Muscle of leg (tissue), 11 donors: ENCODE results near the gene THUMPD3. TPM values are rescaled to one million over a fixed set of nuclear protein-coding genes. Genes with fewer than 3 reads are reported as not detected.
A peak's percentile ranks its signal among the peaks of the same experiment; 100 is the strongest.

ENCODE experiments used
- DNase-seq: peaks from one replicate; pipeline ENCODE4 v3.0.0; 2013
- H3K27ac ChIP-seq: one replicate; pipeline ENCODE4 v1.5.1; 2013; ENCODE audit warnings: mild to moderate bottlenecking, low read length, control low read depth
- H3K27me3 ChIP-seq: one replicate; pipeline ENCODE4 v1.6.1; 2013; ENCODE audit warnings: low read length; ENCODE audit not compliant: control insufficient read depth, insufficient read depth
- H3K36me3 ChIP-seq: one replicate; pipeline ENCODE4 v1.6.1; 2013; ENCODE audit warnings: low read length; ENCODE audit not compliant: control insufficient read depth, insufficient read depth
- H3K4me1 ChIP-seq: one replicate; pipeline ENCODE4 v1.6.1; 2013; ENCODE audit warnings: low read length; ENCODE audit not compliant: control insufficient read depth, insufficient read depth
- H3K4me3 ChIP-seq: one replicate; pipeline ENCODE4 v1.5.1; 2013; ENCODE audit warnings: low read length, control low read depth
- H3K9me3 ChIP-seq: replicated peaks from 2 replicates; pipeline ENCODE4 v1.6.1; 2013; ENCODE audit warnings: low read depth, low read length; ENCODE audit not compliant: control insufficient read depth
- WGBS: methylation state at CpG from one replicate; pipeline ENCODE4 v1.1.5; 2013; ENCODE audit warnings: missing lambda C conversion rate; ENCODE audit not compliant: insufficient coverage; 5-methylcytosine and 5-hydroxymethylcytosine counted together
- polyA plus RNA-seq, 8 donors: library from polyadenylated mRNA; unstranded; fragments of 120-200 nt; gene quantifications; one replicate each; pipeline versions ENCODE4 v1.2.1 to v1.2.3, GENCODE V29; 2013; ENCODE audit warnings: inconsistent platforms in 1 of 8, low replicate concordance in 1 of 8; ENCODE audit not compliant: insufficient read length in 8 of 8, insufficient read depth in 1 of 8
- total RNA-seq: library from RNA; stranded (reverse); fragments of 120-200 nt; gene quantifications from one replicate; pipeline ENCODE4 v1.2.4, GENCODE V29; 2013

The THUMPD3 gene
- total and polyA plus RNA-seq, 9 donors = 31.7 to 39.4 (median 34.0) TPM

DNA sequence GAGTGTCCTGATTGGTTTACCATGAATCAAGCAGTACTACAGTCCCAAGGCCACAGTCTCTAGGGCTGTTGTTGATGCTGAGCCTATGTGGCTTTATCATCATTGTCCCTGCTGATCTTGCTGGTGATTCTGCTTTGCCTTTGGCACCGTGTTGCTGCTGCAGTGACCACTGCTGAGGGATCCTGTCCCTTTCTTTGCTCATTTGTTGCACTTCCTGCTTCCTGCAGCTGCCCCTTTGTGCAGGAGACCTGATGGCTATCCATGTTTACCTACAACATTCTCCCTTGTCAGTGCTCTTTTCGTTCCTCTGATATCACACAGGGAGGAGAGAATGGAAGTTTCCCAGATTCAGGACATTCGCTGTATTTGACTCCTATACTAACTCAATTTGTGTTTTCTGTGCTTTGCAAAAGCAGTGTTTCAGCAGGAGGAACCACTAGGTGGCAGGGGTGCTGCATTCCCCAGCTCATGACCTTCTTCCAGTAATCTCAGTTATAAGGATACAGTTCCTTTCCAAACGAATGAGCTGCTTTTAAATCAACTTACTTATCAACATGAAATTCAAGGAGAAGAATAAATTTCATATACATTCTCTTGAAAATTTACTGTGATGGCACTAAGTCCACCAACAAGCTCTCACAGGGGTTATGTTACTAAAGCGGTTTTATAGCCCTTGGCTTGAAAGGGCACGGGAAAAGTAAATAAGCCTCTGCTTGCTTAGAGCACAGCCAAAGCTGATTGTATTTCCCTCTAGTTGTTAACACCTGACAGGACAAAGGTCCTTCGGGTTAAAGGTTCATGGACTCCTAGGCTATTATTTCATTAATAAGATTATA, 9.7 kb upstream of the THUMPD3 start:
- Histone ChIP-seq H3K36me3 (no peaks in the 10 kb centered on the region), H3K9me3 (no peaks in the 10 kb centered on the region), H3K4me1 (no peaks in the 10 kb centered on the region), H3K4me3 (no peak overlapping the region), H3K27ac (no peak overlapping the region), H3K27me3 (no peaks in the 10 kb centered on the region)
- peak; percentile 82 for DNase-seq
- 47% methylated on average over 3 of the region's 7 CpGs for WGBS

DNA sequence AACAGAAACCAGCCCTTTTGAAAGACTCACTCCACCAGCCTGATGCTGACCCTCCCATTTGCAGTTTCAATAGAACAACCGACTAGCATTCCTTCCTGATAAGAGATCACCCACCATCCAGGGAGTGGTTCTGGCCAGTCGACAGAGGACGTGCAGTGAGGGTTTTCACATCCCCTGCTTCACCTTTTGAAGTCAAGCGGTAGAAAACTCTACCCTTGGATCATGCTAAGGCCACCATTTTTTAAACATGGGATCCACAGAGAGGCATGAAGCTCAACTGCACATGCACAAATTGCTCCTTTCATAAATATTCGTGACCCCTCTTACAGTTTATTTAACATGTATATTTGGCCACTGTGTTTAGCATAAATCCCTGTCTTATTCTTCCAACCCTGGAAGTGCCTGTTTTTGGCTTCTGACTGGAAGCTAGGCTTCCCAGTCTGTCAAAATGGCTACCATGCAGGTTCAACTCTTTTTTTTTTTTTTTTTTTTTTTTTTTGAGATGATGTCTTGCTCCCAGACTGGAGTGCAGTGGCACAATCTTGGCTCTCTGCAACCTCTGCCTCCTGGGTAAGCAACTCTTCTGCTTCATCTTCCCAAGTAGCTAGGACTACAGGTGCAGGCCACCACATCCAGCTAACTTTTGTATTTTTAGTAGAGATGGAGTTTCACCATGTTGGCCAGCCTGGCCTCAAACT, 1.0 kb upstream of the THUMPD3 start:
- Histone ChIP-seq H3K9me3 (no peaks in the 10 kb centered on the region), H3K27me3 (no peaks in the 10 kb centered on the region), H3K27ac (no peak overlapping the region), H3K36me3 (peaks cover 14% of the 10 kb centered on the region), H3K4me3 (no peak overlapping the region), H3K4me1 (peaks cover 9% of the 10 kb centered on the region)
- WGBS = 99% methylated on average over 5 of the region's 5 CpGs
- no peak for DNase-seq

DNA sequence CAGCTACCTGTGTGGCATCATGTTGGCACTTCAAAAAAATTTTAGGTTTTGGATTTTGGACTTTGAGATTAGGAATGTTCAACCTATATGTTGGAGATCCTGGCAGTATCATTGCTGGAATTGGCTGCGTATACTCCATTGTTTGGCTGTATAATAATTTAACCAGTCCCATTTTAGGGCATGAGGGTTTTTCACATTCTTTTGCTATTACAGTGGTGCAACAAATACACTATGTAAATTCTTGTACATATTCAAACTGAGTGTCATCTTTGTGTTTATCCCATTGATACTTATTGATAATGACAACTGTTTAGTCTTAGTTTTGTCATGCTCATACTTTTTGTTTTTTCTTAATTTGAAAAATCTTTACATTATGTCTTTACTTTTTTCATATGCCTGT, 6.7 kb downstream of the THUMPD3 start:
- H3K36me3 ChIP-seq = peaks cover 63% of the 10 kb centered on the region
- no peak for DNase-seq
- H3K27ac ChIP-seq = no peak overlapping the region
- H3K4me3 ChIP-seq = no peak overlapping the region
- no peaks in the 10 kb centered on the region for H3K9me3 ChIP-seq
- no CpG with 5 or more reads among the region's 1 CpG for WGBS
- no peaks in the 10 kb centered on the region for H3K27me3 ChIP-seq
- H3K4me1 ChIP-seq = no peaks in the 10 kb centered on the region

DNA sequence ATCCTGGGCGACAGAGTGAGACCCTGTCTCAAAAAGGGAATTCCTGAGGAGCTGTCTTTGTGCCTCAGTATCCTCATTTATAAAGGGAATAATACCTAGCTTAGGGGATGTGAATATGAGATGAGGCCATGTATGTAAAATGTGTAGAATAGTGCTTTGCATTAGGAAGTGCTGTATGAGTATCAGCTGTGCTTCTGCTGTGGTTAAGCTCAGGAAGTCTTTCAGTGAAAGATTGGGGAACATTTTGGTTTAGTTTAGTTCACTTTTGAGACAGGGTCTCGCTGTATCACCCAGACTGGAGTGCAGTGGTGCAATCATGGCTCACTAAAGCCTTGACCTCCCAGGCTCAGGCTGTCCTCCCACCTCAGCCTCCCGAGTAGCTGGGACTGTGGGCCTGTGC, 10.6 kb downstream of the THUMPD3 start:
- WGBS = 67% methylated on average over 1 of the region's 3 CpGs
- no peak overlapping the region for H3K27ac ChIP-seq
- peaks cover 56% of the 10 kb centered on the region for H3K36me3 ChIP-seq
- no peaks in the 10 kb centered on the region for H3K4me1 ChIP-seq
- DNase-seq = no peak
- no peaks in the 10 kb centered on the region for H3K27me3 ChIP-seq
- H3K4me3 ChIP-seq = no peak overlapping the region
- no peaks in the 10 kb centered on the region for H3K9me3 ChIP-seq

DNA sequence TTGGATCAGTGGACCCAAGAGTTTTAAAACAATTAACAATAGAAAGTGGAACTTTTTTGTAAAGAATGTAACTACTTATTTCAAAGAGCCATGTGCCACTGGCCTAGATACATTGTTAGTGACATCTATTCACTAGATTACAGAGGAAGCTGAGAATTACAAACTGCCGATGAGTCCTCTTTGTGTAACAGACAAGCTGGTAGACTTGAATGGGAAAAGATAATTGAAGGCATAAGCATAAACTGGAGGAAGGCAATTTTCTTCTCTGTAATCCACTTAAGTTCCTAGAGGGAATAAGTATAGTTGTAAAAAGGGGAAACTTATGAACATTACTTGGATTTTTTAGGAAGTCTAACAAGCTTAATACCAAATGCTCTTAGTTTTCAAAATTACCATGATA, 15.1 kb downstream of the THUMPD3 start:
- DNase-seq = no peak
- no peak overlapping the region for H3K27ac ChIP-seq
- no peaks in the 10 kb centered on the region for H3K9me3 ChIP-seq
- H3K4me1 ChIP-seq = no peaks in the 10 kb centered on the region
- H3K36me3 ChIP-seq = peaks cover 45% of the 10 kb centered on the region
- WGBS = no CpG with 5 or more reads among the region's 1 CpG
- no peak overlapping the region for H3K4me3 ChIP-seq
- H3K27me3 ChIP-seq = no peaks in the 10 kb centered on the region

DNA sequence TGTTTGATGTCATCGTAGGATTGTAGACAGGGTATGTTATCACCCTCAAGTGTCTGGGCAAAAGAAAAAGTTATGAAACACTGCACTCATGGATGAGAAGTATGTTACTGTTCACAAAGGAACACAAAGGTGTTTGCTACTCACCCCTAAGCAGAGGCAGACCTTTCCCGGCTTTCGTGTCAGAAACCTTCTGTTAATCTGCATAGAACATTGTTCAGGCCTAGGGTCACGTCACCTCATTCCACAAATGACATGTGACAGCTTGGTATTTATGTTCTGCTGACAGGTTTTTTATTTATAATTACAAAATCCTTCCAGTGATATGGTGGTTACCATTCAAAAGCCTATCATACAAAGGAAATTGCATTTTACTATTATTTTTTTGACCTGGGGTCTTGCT, 16.5 kb downstream of the THUMPD3 start:
- Histone ChIP-seq H3K9me3 (no peaks in the 10 kb centered on the region), H3K27me3 (no peaks in the 10 kb centered on the region), H3K4me1 (no peaks in the 10 kb centered on the region), H3K4me3 (no peak overlapping the region), H3K36me3 (peaks cover 40% of the 10 kb centered on the region), H3K27ac (no peak overlapping the region)
- no peak for DNase-seq
- 30% methylated on average over 2 of the region's 4 CpGs for WGBS

DNA sequence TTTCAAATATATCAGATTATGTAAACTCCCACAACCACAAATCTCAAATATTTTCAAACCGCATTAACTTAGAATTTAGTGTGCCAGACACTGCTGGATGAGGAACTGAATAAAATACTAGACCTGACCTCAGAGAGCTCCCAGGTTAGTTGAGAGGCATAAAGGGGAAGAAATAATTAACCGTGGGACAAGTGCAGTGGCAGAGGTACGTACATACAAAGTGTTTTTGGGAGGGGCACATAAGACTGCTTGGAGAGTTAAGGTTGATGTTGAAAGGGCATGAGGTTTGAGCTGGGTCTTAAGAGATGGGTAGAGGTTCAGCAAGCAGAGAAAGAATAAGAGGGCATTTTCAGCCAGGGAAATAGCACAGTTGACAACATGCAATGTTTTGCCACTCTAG, 17.2 kb downstream of the THUMPD3 start:
- no peak for DNase-seq
- 80% methylated on average over 2 of the region's 3 CpGs for WGBS
- Histone ChIP-seq H3K4me3 (no peak overlapping the region), H3K4me1 (no peaks in the 10 kb centered on the region), H3K9me3 (no peaks in the 10 kb centered on the region), H3K36me3 (peaks cover 41% of the 10 kb centered on the region), H3K27ac (no peak overlapping the region), H3K27me3 (no peaks in the 10 kb centered on the region)

DNA sequence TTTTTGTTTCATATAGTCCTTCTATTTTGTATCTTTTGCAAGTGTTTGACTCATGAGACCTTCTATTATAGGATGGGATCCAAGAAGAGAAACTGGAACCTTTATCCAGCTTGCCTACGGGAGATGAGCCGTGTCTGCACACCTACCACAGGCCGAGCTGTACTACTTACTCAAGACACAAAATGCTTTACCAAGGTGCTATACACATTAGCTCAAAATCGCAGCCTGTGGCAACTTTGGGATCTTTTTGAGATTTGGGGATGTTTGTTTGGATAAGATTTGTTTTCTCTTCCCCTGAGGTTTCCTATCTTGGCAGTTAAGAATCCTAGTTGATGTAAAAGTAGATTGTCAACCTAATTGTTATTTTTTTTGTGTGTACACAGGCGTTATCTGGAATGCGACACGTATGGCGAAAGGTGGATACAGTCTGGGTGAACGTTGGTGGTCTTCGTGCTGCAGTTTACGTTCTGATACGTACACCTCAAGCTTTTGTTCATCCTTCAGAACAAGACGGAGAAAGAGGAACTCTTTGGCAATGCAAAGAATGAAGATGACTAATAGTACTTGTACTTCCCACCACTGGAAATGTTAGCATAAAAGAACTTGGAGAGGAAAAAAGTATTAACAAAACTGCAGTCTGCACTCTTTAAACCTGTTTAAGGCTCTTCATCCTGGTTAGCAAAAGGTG, 21.4 kb downstream of the THUMPD3 start:
- 75% methylated on average over 6 of the region's 13 CpGs for WGBS
- DNase-seq = no peak
- Histone ChIP-seq H3K9me3 (no peaks in the 10 kb centered on the region), H3K36me3 (peaks cover 48% of the 10 kb centered on the region), H3K27me3 (no peaks in the 10 kb centered on the region), H3K4me1 (no peaks in the 10 kb centered on the region), H3K4me3 (no peak overlapping the region), H3K27ac (no peak overlapping the region)

DNA sequence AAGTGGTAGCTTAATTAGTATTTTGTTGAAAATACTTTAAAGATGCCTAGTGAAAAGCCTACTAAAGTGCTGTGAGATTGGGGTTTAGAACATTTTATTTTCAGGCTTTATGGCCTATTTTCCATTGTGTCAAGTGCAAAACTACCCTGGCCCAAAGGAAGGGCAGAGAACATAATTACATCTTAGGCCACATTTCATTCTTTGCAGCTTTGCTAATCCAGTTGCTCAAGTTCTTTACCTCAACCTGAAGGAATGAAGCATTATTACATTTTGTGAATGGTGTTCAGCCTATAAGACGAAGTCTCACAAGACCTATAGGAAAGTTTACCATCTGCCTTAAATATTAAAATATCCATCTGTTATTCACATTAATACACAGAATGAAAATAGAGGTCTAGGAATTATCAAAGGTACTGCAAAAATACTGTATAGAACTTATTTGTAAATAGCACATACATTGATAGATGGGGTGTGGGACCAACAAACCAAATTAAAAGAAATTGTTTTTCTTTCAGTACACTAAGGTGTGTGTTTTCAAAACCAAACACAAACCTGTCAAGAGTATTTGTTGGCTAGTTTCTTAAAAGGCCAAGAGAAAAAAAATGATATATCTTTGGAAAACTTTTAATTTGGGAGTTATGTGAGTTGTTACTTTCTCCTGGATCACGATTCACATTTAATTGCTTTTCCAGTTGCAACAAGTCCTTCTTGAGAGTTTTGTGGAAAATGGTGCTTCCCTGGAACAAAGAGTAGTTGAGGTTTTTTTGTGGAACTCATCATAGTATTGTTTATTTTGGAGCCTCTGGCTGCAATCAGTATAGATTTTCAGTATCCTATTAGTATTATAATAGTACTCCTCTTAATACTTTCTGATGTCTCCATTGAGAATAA, 22.6 kb downstream of the THUMPD3 start:
- H3K36me3 ChIP-seq = peaks cover 48% of the 10 kb centered on the region
- H3K27me3 ChIP-seq = no peaks in the 10 kb centered on the region
- no peak overlapping the region for H3K4me3 ChIP-seq
- no CpG with 5 or more reads among the region's 2 CpGs for WGBS
- H3K27ac ChIP-seq = no peak overlapping the region
- H3K4me1 ChIP-seq = no peaks in the 10 kb centered on the region
- peak; percentile 52 for DNase-seq
- H3K9me3 ChIP-seq = no peaks in the 10 kb centered on the region
